ENCODE results near the gene CARS2.
"Not testable (repeated sequence)": the region's sequence is repeated elsewhere in the genome, so short reads cannot be mapped to it uniquely, and the experiment has no call there.

The CARS2 gene

GRCh38 chr13:110615322-110616102 is 90.4 kb downstream of the CARS2 start, which contains the start of gene NAXD:
NAXD (plus strand) TSS chr13:110615545; CDS start chr13:110615602, 57 bp downstream.
- peak; percentile 91 to 95 for DNase-seq

DNA sequence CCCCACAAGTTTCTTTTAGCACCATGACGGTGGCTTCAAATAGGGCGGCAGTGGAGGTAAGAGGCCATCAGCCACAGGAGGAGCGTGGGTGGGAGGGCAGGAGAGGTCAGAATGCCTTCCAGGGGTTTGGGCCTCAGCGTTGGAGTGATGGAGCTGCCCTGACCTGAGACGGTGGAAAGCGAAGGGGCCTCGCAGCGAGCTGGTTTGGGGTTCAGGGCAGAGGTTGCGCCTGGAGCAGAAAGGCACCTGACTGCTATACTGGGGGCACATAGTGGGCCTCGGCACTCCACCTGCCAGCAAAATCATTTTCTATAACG is 91.0 kb downstream of the CARS2 start:
- no peak for DNase-seq

DNA sequence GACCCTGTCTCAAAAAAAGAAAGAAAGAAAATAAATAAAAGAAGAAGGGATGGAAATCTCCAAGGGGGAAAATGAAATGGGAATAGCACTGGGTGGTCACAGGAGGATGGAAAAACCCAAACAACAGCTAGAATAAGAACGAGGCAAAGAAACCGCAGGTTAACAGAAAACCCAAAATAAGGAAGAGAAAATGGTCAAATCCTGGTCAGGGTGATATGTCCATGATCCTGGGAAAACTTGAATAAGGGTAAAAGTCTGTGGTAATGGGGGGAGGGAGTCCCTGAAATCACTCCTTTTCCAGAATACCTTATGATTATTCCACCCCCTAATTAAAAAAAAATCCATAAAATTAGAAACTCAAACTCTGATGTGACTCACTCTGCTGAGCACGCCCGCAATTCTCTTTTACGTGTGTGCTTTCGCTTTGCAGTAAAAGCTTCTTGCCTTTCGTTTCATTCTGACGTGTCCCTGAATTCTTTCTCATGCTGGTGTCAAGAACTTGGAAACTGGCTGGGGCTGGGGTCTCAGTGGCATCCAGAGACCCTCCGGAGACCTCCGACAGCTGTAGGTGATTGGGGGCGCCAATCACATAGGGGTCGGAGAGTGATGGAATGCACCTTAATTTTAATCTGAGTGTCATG is 94.8 kb downstream of the CARS2 start:
- DNase-seq, result no peak

DNA sequence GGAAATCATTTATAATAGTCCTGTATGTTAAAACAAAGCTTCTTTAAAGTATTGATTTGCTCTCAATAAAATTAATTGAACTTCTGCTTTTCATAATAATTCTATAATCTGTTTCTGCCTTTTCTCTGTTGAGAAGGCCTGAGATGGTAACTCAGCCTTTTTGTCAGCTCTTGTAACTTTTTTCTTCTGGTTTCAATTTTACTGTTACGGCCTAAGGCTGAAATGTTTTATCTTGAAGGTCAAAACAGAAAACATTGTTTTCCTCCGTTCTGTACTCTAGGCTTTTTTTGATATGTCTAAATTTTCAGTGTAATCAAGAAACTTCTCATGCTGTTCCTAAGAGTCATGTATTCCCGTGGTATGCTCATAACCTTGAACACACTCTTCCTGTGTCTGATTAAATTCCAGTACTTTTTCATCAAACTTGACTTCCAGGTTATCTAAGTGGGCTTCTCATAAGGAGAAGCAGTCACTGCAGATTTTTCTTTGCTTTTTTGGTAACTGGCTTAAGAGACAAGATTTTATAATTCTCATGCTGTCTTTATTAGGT is 98.2 kb downstream of the CARS2 start:
- DNase-seq, result no peak

- DNase-seq, result not testable (repeated sequence)
Observed at GRCh38 chr13:110606281-110606680, 99.6 kb downstream of the CARS2 start.

DNA sequence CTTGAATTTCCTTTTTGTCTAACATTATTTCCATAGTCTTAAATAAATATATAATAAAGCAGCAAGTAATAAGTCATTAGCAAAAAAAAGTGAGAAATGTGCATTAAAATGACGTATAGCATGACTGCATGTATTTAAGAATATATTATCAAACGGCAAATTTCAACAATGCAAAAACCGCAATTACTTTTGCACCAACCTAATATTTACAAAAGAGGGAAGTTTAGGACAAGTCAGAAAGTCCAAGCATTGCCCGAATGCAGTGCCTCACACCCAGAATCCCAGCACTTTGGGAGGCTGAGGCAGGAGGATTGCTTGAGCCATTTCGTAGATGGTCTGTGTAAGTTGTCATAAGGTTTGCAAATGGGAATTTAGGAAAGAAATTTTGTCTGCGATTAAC is 100.8 kb downstream of the CARS2 start:
- no peak for DNase-seq

- DNase-seq, result no peak
Observed at GRCh38 chr13:110600980-110601379, 104.9 kb downstream of the CARS2 start.

DNA sequence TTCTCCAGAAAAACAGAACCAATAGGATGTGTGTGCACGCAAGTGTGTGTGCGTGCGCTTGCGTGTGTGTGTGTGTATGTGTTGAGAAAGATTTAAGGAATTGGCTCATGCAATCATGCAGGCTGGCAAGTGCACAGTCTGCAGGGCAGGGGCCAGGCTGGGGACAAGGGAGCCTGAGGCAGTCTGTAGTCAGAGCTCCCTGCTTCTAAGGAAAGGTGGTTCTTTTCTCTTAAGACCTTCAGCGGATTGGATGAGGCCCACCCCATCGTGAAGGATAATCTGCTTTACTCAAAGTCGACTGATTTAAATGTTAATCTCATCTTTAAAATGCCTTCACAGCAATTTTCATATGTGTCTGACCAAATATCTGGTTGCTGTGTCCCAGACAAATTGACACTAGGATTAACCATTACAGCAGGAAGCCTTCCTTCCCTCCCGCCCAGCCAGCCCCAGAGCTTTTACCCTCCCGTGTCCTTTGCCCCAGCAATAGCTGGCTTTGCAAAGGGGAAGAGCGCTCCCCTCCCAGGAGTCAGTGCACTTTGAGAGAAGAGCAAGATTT is 105.6 kb downstream of the CARS2 start:
- no peak for DNase-seq

GRCh38 chr13:110597041-110597689 is 108.8 kb downstream of the CARS2 start:
- DNase-seq, result no peak

DNA sequence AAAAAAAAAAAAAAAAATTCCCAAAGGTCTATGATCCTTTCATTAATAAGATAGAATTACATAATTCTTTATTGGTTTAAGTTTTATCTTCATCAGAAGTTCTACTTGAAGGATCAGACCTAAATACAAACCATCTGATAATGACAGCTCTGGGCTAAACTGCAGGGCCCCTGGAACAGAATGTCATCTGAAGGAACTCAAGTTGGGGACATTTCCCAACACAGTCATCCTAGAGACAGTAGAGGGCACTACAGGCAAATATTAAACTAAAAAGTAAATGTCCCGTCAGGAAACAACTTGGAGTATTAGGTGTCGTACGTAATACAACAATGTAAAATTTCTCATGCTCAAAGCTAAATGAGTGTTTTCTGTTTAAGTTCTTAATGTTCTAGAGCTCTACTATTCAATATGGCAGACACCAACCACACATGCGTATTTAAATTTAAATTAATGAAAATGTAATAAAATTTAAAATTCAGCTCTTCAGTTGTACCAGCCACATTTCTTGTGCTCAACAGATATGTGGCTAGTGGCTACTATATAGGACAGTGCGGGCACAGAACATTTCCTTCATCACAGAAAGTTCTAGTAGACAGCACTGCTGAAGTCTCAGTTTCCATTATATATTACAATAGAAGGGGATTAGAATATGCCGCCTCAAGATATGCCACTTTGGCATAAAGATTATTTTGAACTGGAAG is 112.3 kb downstream of the CARS2 start:
- DNase-seq, result peak; percentile 71 to 84

GRCh38 chr13:110592665-110593064 is 113.3 kb downstream of the CARS2 start:
- no peak for DNase-seq

Data from inflammatory macrophage (primary cell).